Sigmoid colon (tissue), 7 donors: ENCODE measurements around the gene MTFR2. TPM values are rescaled to one million over a fixed set of nuclear protein-coding genes. Genes with fewer than 3 reads are reported as not detected.
A peak's percentile ranks its signal among the peaks of the same experiment; 100 is the strongest.

Experiments
- DNase-seq: peaks from one replicate; pipeline ENCODE4 v3.0.0-alpha.2; 2019
- H3K27ac ChIP-seq, 4 donors: fragments of 200-600 bp; sonication (generic); one replicate each; pipeline ENCODE4 v1.5.1; 2016 to 2019; ENCODE audit warnings: mild to moderate bottlenecking in 1 of 4
- H3K27me3 ChIP-seq, 3 donors: fragments of 200-600 bp; sonication (generic); one replicate each; pipeline ENCODE4 v1.5.1; 2019; ENCODE audit warnings: mild to moderate bottlenecking in 1 of 3
- H3K36me3 ChIP-seq, 4 donors: fragments of 200-600 bp; sonication (generic); one replicate each; pipeline ENCODE4 v1.5.1; 2016 to 2019
- H3K4me1 ChIP-seq, 4 donors: fragments of 200-600 bp; sonication (generic); one replicate each; pipeline ENCODE4 v1.5.1; 2017 to 2019
- H3K4me3 ChIP-seq, 4 donors: fragments of 200-600 bp; sonication (generic); one replicate each; pipeline ENCODE4 v1.5.1; 2017 to 2019; ENCODE audit warnings: mild to moderate bottlenecking in 2 of 4, moderate library complexity in 1 of 4
- H3K9me3 ChIP-seq, 4 donors: fragments of 200-600 bp in 3 of 4; sonication (generic) in 3 of 4; one replicate each; pipeline versions ENCODE4 v1.5.1 to v1.6.1; 2013 to 2019
- CTCF ChIP-seq, 4 experiments: fragments of 450-650 bp in 3 of 4; fragments of 200-600 bp in 1 of 4; IDR thresholded peaks; one replicate each; pipeline ENCODE4 v1.5.1; 2016 to 2019; ENCODE audit warnings: antibody characterized with exemption in 4 of 4, mild to moderate bottlenecking in 3 of 4, moderate library complexity in 2 of 4
- EP300 ChIP-seq, 4 donors: sonication (generic); formaldehyde crosslinking; IDR thresholded peaks; one replicate each; pipeline ENCODE4 v1.6.1; 2017; ENCODE audit warnings: antibody characterized with exemption in 4 of 4
- POLR2A ChIP-seq, 2 donors: fragments of 450-650 bp; IDR thresholded peaks; one replicate each; pipeline ENCODE4 v1.6.1; 2016; ENCODE audit warnings: antibody characterized with exemption in 2 of 2, mild to moderate bottlenecking in 2 of 2, moderate library complexity in 2 of 2
- POLR2AphosphoS5 ChIP-seq, 4 donors: sonication (generic); formaldehyde crosslinking; IDR thresholded peaks; one replicate each; pipeline ENCODE4 v1.6.1; 2017; ENCODE audit warnings: antibody characterized with exemption in 4 of 4
- WGBS, 2 donors: extraction: QIAGEN DNeasy Blood & Tissue Kit; methylation state at CpG; one replicate each; pipeline ENCODE4 v1.1.7; 2013; 5-methylcytosine and 5-hydroxymethylcytosine counted together
- intact Hi-C: fragments of 100-400 bp; cut with DNase I; formaldehyde crosslinking; loops from one replicate; pipeline ENCODE4 v1.15.1; 2023
- polyA plus RNA-seq, 3 donors: library from polyadenylated mRNA; stranded (reverse); fragments of 200-250 nt; gene quantifications; one replicate each; pipeline ENCODE4 v1.2.3, GENCODE V29; 2013
- total RNA-seq, 4 donors: library from RNA; depleted of rRNA; stranded (reverse); fragments of >200 nt; gene quantifications; one replicate each; pipeline ENCODE4 v1.1.0, GENCODE V29; 2016
- donor health status: healthy with polysubstance abuse.
- donor health status: Bipolar disorder and iron deficiency.
- donor health status: healthy.

The MTFR2 gene
- total RNA-seq (1 to 10 TPM in 1 of 4 donors, under 1 TPM in 1, not detected in 2; 0.36 to 1.6 TPM), polyA plus RNA-seq (1 to 10 TPM in 2 of 3 donors, under 1 TPM in 1; 0.60 to 6.1 (median 1.6) TPM)

GRCh38 chr6:136249811-136250685, at the start of gene MTFR2:
TSS of gene MTFR2 (minus strand) at chr6:136250311. CDS start at chr6:136249099, 1,212 bp downstream.
- H3K27me3 ChIP-seq = no peaks in the 10 kb centered on the region
- intact Hi-C loops = loop anchor here (2.0 kb wide), 2 partner anchors 39 to 751 kb away; partner anchors contain the start of gene BCLAF1
- no peaks in the 10 kb centered on the region for H3K9me3 ChIP-seq
- H3K4me3 ChIP-seq = peak within 1 kb of the TSS; percentile 50 to 72 (median 63)
- 0% methylated on average over 59 of the region's 59 CpGs for WGBS, 2 donors
- peak within 1 kb of the TSS; percentile 34 to 73 (median 48) for H3K27ac ChIP-seq
- no peaks in the 10 kb centered on the region for H3K36me3 ChIP-seq
- H3K4me1 ChIP-seq = peaks cover 0 to 21% (median 16%) of the 10 kb centered on the region in 4 donors
- peak; percentile 98 for DNase-seq
- TF ChIP-seq EP300 (IDR thresholded peaks at IDR 0.05) (no peak), POLR2A (IDR thresholded peaks at IDR 0.05) (no peak), CTCF (IDR thresholded peaks at IDR 0.05) (no peak), POLR2AphosphoS5 (IDR thresholded peaks at IDR 0.05) (peak; percentile 17 to 91 (median 81))

DNA sequence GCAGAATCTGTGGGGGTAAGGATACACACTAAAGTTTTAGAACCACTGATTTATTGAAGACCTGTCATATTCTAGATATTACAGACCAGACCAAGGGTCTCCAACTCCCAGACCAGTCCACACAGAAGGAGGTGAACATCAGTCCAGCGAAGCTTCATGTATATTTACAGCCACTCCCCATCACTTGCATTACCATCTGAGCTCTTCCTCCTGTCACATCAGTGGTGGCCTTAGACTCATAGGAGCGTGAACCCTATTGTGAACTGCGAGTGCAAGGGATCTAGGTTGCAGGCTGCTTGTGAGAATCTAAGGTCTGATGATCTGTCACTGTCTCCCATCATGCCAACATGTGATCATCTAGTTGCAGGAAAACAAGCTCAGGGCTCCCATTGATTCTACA, 44.5 kb upstream of the MTFR2 start:
- H3K36me3 ChIP-seq = no peaks in the 10 kb centered on the region
- H3K4me1 ChIP-seq = peaks cover 0 to 10% (median 9%) of the 10 kb centered on the region in 4 donors
- no peaks in the 10 kb centered on the region for H3K9me3 ChIP-seq
- H3K27ac ChIP-seq = no peak overlapping the region
- H3K27me3 ChIP-seq = no peaks in the 10 kb centered on the region
- WGBS, 2 donors = 93 to 97% methylated on average over 3 of the region's 3 CpGs
- intact Hi-C loops = no loop called here
- TF ChIP-seq POLR2AphosphoS5 (IDR thresholded peaks at IDR 0.05) (no peak), POLR2A (IDR thresholded peaks at IDR 0.05) (no peak)
- no peak overlapping the region for H3K4me3 ChIP-seq
- no peak for DNase-seq

- intact Hi-C loops = loop anchor here (2.0 kb wide), 1 partner anchor 792 kb away; no protein-coding TSS in a partner anchor
- DNase-seq = peak; percentile 91
- Histone ChIP-seq H3K4me1 (peaks cover 0 to 43% (median 39%) of the 10 kb centered on the region in 4 donors), H3K27me3 (no peaks in the 10 kb centered on the region), H3K36me3 (no peaks in the 10 kb centered on the region), H3K9me3 (no peaks in the 10 kb centered on the region), H3K27ac (peak overlapping the region; percentile 97 to 100 (median 98)), H3K4me3 (peak overlapping the region; percentile 78 to 99 (median 80))
- 1 to 3% methylated on average over 22 of the region's 22 CpGs for WGBS, 2 donors
- no peak for TF ChIP-seq POLR2A (IDR thresholded peaks at IDR 0.05)
- TF ChIP-seq EP300 (IDR thresholded peaks at IDR 0.05) = no peak
- no peak for TF ChIP-seq POLR2AphosphoS5 (IDR thresholded peaks at IDR 0.05)
- TF ChIP-seq CTCF (IDR thresholded peaks at IDR 0.05) = no peak
These were observed 40.4 kb upstream of the MTFR2 start for GRCh38 chr6:136290410-136291010.

DNA sequence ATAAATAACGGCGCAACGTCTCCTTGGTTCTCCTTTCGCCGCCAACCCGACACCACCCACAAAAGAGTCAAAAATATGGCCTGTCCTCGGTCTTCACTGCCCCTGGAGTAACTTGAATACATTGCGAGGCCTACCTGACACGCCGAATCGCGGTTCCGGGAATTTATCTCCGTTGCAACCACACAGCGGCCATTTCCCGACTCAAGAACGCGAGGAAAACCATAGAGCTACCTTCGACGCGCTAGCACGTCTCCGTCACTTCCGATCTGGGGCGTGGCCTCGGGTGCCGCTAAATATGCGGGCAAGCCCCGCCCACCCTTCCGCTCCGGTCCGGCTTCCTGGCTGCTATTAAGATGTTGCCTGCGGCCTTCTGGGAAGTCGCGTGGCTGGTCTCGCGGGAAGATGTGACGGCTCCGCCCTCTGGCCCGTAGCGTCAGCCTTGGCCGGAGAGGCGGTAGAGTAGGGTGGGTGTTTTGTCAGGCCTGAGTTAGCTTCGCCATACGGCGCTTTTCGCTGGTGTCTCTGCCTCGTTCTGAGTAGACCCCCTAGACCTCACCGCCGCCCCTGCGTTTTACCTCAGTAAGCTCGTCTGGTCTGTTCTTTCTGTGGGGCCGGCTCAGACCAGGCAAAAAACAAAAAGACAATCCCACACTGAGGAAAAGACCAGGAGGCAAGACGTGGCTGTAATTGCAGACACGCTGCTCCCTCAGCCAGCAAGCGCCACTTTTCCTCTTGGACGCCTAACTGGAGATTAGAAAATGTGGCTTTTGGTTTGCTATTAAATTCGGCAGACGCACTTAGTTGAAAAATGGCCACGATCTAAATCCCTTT, 39.7 kb upstream of the MTFR2 start, which contains the start of gene BCLAF1:
Gene BCLAF1 (minus strand): TSS at position 268 of the 831 bp plus-strand sequence. CDS start 9,980 bp downstream, outside the sequence.
- 0% methylated on average over 60 of the region's 60 CpGs for WGBS, 2 donors
- peak within 1 kb of the TSS; percentile 97 to 100 (median 98) for H3K27ac ChIP-seq
- DNase-seq = peak; percentile 100
- H3K27me3 ChIP-seq = no peaks in the 10 kb centered on the region
- TF ChIP-seq CTCF (IDR thresholded peaks at IDR 0.05) = no peak
- TF ChIP-seq POLR2AphosphoS5 (IDR thresholded peaks at IDR 0.05) = peak; percentile 99 to 100 (median 100)
- peak; percentile 97 to 98 for TF ChIP-seq POLR2A (IDR thresholded peaks at IDR 0.05)
- TF ChIP-seq EP300 (IDR thresholded peaks at IDR 0.05) = peak in 2 of 4 donors; percentile 23 to 90
- peak within 1 kb of the TSS; percentile 78 to 99 (median 80) for H3K4me3 ChIP-seq
- intact Hi-C loops = loop anchor here (2.0 kb wide), 2 partner anchors 39 to 791 kb away; partner anchors contain the start of gene MTFR2
- H3K9me3 ChIP-seq = no peaks in the 10 kb centered on the region
- no peaks in the 10 kb centered on the region for H3K36me3 ChIP-seq
- peaks cover 0 to 50% (median 46%) of the 10 kb centered on the region in 4 donors for H3K4me1 ChIP-seq
